K562 (cell line): ENCODE data around the gene GTF2H4. TPM values are rescaled to one million over a fixed set of nuclear protein-coding genes. Genes with fewer than 3 reads are reported as not detected.

ENCODE experiments used
- ARID3B ChIP-seq: fragments of 250-450 bp; sonication (Bioruptor Pico); IDR thresholded peaks from 2 replicates; pipeline ENCODE4 v1.4.0; 2020; ENCODE audit warnings: borderline replicate concordance
- ATF2 ChIP-seq: sonication (generic); formaldehyde crosslinking; IDR thresholded peaks from 2 replicates; pipeline ENCODE4 v1.8.1; 2022; ENCODE audit warnings: missing genetic modification reagents
- BRF2 ChIP-seq: IDR thresholded peaks from 3 replicates; pipeline ENCODE4 v1.6.1; 2011; ENCODE audit warnings: borderline replicate concordance, mild to moderate bottlenecking; ENCODE audit not compliant: insufficient read length, insufficient read depth
- CBX2 ChIP-seq: fragments of 200-600 bp; sonication (generic); IDR thresholded peaks from one replicate; pipeline ENCODE4 v1.6.1; 2012; ENCODE audit warnings: mild to moderate bottlenecking, low read length, inconsistent platforms; ENCODE audit not compliant: insufficient read depth, poor library complexity, severe bottlenecking
- GATAD2B ChIP-seq: fragments of 450-650 bp; IDR thresholded peaks from 2 replicates; pipeline ENCODE4 v1.6.1; 2017; ENCODE audit warnings: mild to moderate bottlenecking, borderline replicate concordance
- HMGN3 ChIP-seq: IDR thresholded peaks from 2 replicates; pipeline ENCODE4 v1.6.1; 2011; ENCODE audit warnings: borderline replicate concordance, low read depth, mild to moderate bottlenecking, mixed read lengths, low read length; ENCODE audit not compliant: insufficient read length; ENCODE audit errors: extremely low read depth
- IRF9 ChIP-seq: fragments of 450-650 bp; IDR thresholded peaks from 2 replicates; pipeline ENCODE4 v1.6.1; 2016; ENCODE audit warnings: missing biosample characterization, missing genetic modification characterization
- KDM4B ChIP-seq, 2 experiments: fragments of 450-650 bp in 1 of 2; sonication (generic) in 1 of 2; IDR thresholded peaks; 2 replicates each; pipeline ENCODE4 v1.6.1; 2016 to 2017; ENCODE audit warnings: borderline replicate concordance in 2 of 2, antibody characterized with exemption in 1 of 2, low read depth in 1 of 2, mild to moderate bottlenecking in 1 of 2
- NCOA4 ChIP-seq: fragments of 450-650 bp; IDR thresholded peaks from 2 replicates; pipeline ENCODE4 v1.6.1; 2018; ENCODE audit warnings: mild to moderate bottlenecking; ENCODE audit not compliant: partially characterized antibody
- PREB ChIP-seq: sonication (generic); formaldehyde crosslinking; IDR thresholded peaks from 2 replicates; pipeline ENCODE4 v1.8.1; 2023; ENCODE audit warnings: mild to moderate bottlenecking, missing genetic modification reagents
- TBL1XR1 ChIP-seq, 2 experiments: IDR thresholded peaks; 2 replicates each; pipeline ENCODE4 v1.6.1; 2012; ENCODE audit warnings: improper control_type of control experiment in 2 of 2, low read length in 2 of 2, mild to moderate bottlenecking in 1 of 2
- TCFL5 ChIP-seq: fragments of 250-450 bp; sonication (Bioruptor Pico); conservative IDR thresholded peaks from 2 replicates; pipeline ENCODE4 v1.6.1; 2021; ENCODE audit warnings: mild to moderate bottlenecking, moderate library complexity, matching md5 sums
- THAP7 ChIP-seq: fragments of 250-450 bp; sonication (Bioruptor Pico); IDR thresholded peaks from 2 replicates; pipeline ENCODE4 v1.5.0; 2021
- U2AF2 ChIP-seq: fragments of 200-400 bp; formaldehyde crosslinking; optimal IDR thresholded peaks from 2 replicates; pipeline ENCODE3; 2017; ENCODE audit warnings: low read depth, mild to moderate bottlenecking, low read length
- USF1 ChIP-seq: sonication (generic); formaldehyde crosslinking; IDR thresholded peaks from 2 replicates; pipeline ENCODE4 v1.9.0; 2022; ENCODE audit warnings: mild to moderate bottlenecking, missing genetic modification reagents
- ZNF174 ChIP-seq: fragments of 250-450 bp; sonication (Bioruptor Pico); IDR thresholded peaks from 2 replicates; pipeline ENCODE4 v1.4.0; 2020; ENCODE audit warnings: mild to moderate bottlenecking
- ZNF224 ChIP-seq: sonication (generic); formaldehyde crosslinking; IDR thresholded peaks from 2 replicates; pipeline ENCODE4 v1.8.0; 2022; ENCODE audit warnings: mild to moderate bottlenecking, missing genetic modification reagents
- ZNF586 ChIP-seq: fragments of 450-650 bp; formaldehyde crosslinking; conservative IDR thresholded peaks from 2 replicates; pipeline ENCODE4 v1.4.0; 2020; ENCODE audit warnings: mild to moderate bottlenecking, moderate library complexity
- polyA plus RNA-seq, 8 experiments: library from polyadenylated mRNA; depleted of rRNA in 4 of 8; stranded (reverse) in 5 of 8; unstranded in 3 of 8; fragments of >200 nt; fragmentation: Nextera tagmentation in 2 of 8; fragmentation: Illumina TruSeq in 1 of 8; extraction: Ambion mirVana in 2 of 8; extraction: Trizol in 1 of 8; gene quantifications; 2 replicates each; pipeline versions ENCODE4 v1.2.1 to v1.2.3, GENCODE V29; 2011 to 2014; ENCODE audit warnings: inconsistent platforms in 1 of 8, missing spikeins in 1 of 8
- total RNA-seq, 7 experiments: library from RNA; depleted of rRNA in 6 of 7; stranded (reverse); fragments of >200 nt in 6 of 7; fragmentation: Illumina TruSeq in 2 of 7; extraction: Trizol in 2 of 7; gene quantifications; 2 replicates each; pipeline versions ENCODE4 v1.2.1 to v1.2.3, GENCODE V29; 2011 to 2021; ENCODE audit warnings: low replicate concordance in 1 of 7

The GTF2H4 gene
- total and polyA plus RNA-seq, 9 of the 15 experiments (the other 6 are each of a cell fraction or from before 2014, with no cell fraction given), result 3.6 to 86.1 (median 39.6) TPM

- TF ChIP-seq USF1 (no peak; the same call in 1 of the 2 replicates), ATF2 (CRISPR knock-in tag) (no peak), PREB (CRISPR knock-in tag) (peak; percentile 34; the same call in 1 of the 2 replicates), ZNF224 (no peak), ARID3B (no peak), THAP7 (CRISPR knock-in tag) (peak; percentile 69; the same call in 1 of the 2 replicates), TBL1XR1 (IDR thresholded peaks at IDR 0.05; ENCODE audit: low read length in 2 of 2) (no peak), HMGN3 (peak; percentile 93), TCFL5 (CRISPR knock-in tag) (no peak), U2AF2 (no peak), KDM4B (IDR thresholded peaks at IDR 0.05; ENCODE audit: borderline replicate concordance in 2 of 2, low read depth in 1 of 2) (no peak), ZNF174 (no peak), ZNF586 (CRISPR knock-in tag) (no peak), GATAD2B (no peak), NCOA4 (no peak), IRF9 (tag) (no peak), CBX2 (no peak), BRF2 (no peak)
Measured at GRCh38 chr6:30914076-30914853, 6.3 kb downstream of the GTF2H4 start, which contains the start of gene VARS2 (continued).
